OCI-LY1 (cell line): ENCODE results near the gene SLC15A4.

ENCODE experiments used
- H2AFZ ChIP-seq: fragments of 200-600 bp; sonication (generic), shearing (Covaris generic); 2 replicates; pipeline ENCODE4 v1.6.0; 2014; ENCODE audit warnings: antibody characterized with exemption, mild to moderate bottlenecking, low read length
- H3F3A ChIP-seq: fragments of 200-600 bp; sonication (generic), shearing (Covaris generic); 2 replicates; pipeline ENCODE4 v1.6.0; 2014; ENCODE audit warnings: mild to moderate bottlenecking, antibody characterized with exemption, low read length, moderate library complexity; ENCODE audit not compliant: insufficient read depth
- H3K27ac ChIP-seq: fragments of 200-600 bp; sonication (generic); 2 replicates; pipeline ENCODE4 v1.5.1; 2014; ENCODE audit warnings: low read length, mixed run types, mild to moderate bottlenecking, low read depth; ENCODE audit not compliant: poor library complexity, severe bottlenecking
- H3K27me3 ChIP-seq: fragments of 200-600 bp; sonication (generic); 2 replicates; pipeline ENCODE4 v1.6.0; 2014; ENCODE audit warnings: antibody characterized with exemption, mild to moderate bottlenecking, low read length, moderate library complexity; ENCODE audit not compliant: insufficient read depth
- H3K36me3 ChIP-seq: fragments of 200-600 bp; sonication (generic); 2 replicates; pipeline ENCODE4 v1.6.1; 2014; ENCODE audit warnings: mild to moderate bottlenecking, antibody characterized with exemption, low read length, moderate library complexity, mixed read lengths; ENCODE audit not compliant: insufficient read depth
- H3K4me1 ChIP-seq: fragments of 200-600 bp; sonication (generic); 2 replicates; pipeline ENCODE4 v1.5.1; 2014; ENCODE audit warnings: mild to moderate bottlenecking, low read length, moderate library complexity; ENCODE audit not compliant: insufficient read depth, severe bottlenecking
- H3K4me2 ChIP-seq: fragments of 200-600 bp; sonication (generic), shearing (Covaris generic); 2 replicates; pipeline ENCODE4 v1.6.1; 2014; ENCODE audit warnings: low read length
- H3K4me3 ChIP-seq: fragments of 200-600 bp; sonication (generic); 2 replicates; pipeline ENCODE4 v1.5.1; 2014; ENCODE audit warnings: low read length, low read depth, mild to moderate bottlenecking, mixed read lengths; ENCODE audit not compliant: poor library complexity, severe bottlenecking
- H3K79me2 ChIP-seq: fragments of 200-600 bp; shearing (Covaris generic); 2 replicates; pipeline ENCODE4 v1.6.1; 2016; ENCODE audit warnings: mixed run types, low read length, mixed read lengths; ENCODE audit not compliant: insufficient read depth
- H3K9ac ChIP-seq: fragments of 200-600 bp; sonication (generic), shearing (Covaris generic); 2 replicates; pipeline ENCODE4 v1.6.1; 2014; ENCODE audit warnings: mild to moderate bottlenecking, low read length, mixed read lengths
- H3K9me2 ChIP-seq: fragments of 200-600 bp; sonication (generic), shearing (Covaris generic); 2 replicates; pipeline ENCODE4 v1.6.1; 2014; ENCODE audit warnings: low read depth, mild to moderate bottlenecking, low read length, mixed read lengths
- H3K9me3 ChIP-seq: fragments of 200-600 bp; shearing (Covaris generic); 2 replicates; pipeline ENCODE4 v1.6.1; 2014; ENCODE audit warnings: low read length, mixed read lengths
- H4K20me1 ChIP-seq: fragments of 200-600 bp; sonication (generic), shearing (Covaris generic); 2 replicates; pipeline ENCODE4 v1.6.0; 2016; ENCODE audit warnings: mild to moderate bottlenecking, low read length; ENCODE audit not compliant: insufficient read depth
- EZH2 ChIP-seq: fragments of 200-600 bp; sonication (generic), shearing (Covaris generic); IDR thresholded peaks from 2 replicates; pipeline ENCODE4 v1.8.0; 2017; ENCODE audit warnings: borderline replicate concordance, mixed run types, mild to moderate bottlenecking, antibody characterized with exemption, low read length, moderate library complexity, mixed read lengths
- TF ChIP-seq, protein P1 (sequence below): fragments of 200-600 bp; sonication (generic), shearing (Covaris generic); IDR thresholded peaks from 2 replicates; pipeline ENCODE4 v1.5.1; 2017; ENCODE audit warnings: mild to moderate bottlenecking, antibody characterized with exemption, low read length, moderate library complexity, mixed read lengths

Gene SLC15A4

DNA sequence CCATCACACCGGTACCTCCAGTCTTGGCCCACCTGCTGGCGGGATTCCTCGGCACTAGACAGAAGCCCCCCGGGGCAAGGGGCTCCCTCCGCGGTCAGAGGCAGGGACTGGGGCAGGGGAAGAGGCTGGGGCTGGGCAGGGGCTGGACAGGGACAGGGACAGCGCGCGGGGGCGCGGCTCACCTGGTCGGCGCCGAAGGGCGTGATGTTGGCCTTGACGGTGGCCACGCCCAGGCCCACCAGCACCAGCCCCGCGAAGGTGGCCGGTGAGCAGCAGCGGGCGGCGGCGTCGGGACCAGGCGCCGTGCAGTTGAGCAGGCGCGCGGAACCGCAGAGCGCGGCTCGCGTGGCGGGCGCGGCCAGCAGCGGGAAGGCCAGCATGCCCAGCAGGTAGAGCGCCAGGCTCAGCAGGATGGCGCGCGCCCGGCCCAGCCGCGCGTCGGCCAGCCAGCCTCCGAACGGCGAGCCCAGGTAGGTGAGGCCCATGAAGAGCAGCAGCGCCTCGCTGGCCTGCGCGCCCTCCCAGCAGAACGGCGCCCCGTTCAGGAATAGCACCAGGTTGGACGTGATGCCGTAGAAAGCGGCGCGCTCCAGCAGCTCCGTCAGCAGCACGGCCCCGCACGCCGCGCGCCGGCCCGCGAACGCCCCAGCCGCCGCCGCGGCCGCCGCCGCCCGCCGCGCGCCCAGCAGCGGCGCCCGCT is 392 bp downstream of the SLC15A4 start:
- peak overlapping the region; percentile 64 for H3K4me2 ChIP-seq
- H3K79me2 ChIP-seq: peaks cover 22% of the 10 kb centered on the region

DNA sequence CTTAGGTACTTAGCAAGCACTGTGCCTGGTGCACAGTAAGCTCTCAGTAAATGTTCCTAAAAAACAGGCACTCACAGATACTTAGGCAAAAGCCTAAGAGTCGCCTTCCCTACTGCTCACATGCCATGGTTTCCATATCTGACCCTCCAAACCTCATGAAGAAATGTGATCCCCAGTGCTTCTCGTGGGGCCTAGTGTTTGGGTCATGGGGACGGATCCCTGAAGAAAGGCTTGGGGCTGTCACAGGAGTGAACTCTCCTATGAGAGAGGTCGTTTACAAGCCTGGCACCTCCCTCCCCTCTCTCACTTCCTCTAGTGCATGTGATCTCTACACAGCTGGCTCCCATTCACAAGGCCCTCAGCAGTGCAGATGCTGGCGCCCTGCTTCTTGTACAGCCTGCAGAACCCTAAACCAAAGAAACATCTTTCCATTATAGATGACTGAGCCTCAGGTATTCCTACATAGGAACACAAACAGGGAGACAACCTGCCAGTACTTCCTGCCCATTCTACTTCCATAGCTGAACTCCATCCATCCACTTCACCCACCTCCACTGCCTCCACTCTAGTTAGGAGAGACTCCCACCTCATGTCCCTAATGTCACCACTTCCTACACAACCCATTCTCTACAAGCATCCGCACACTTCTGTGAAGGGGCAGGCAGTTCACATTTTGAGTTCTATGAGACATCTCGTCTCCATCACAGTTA is 2.9 kb downstream of the SLC15A4 start:
- Histone ChIP-seq H3K9me3 (no peaks in the 10 kb centered on the region), H3K4me3 (peak overlapping the region; percentile 92), H2AFZ (no peak overlapping the region), H3F3A (no peaks in the 10 kb centered on the region), H3K9me2 (no peaks in the 10 kb centered on the region), H3K36me3 (peaks cover 7% of the 10 kb centered on the region; the same call in 1 of the 2 replicates), H3K4me1 (peaks cover 80% of the 10 kb centered on the region), H3K27me3 (no peaks in the 10 kb centered on the region), H3K79me2 (peaks cover 43% of the 10 kb centered on the region), H4K20me1 (no peaks in the 10 kb centered on the region), H3K9ac (peak overlapping the region; percentile 50; the same call in 1 of the 2 replicates), H3K27ac (peak overlapping the region; percentile 91), H3K4me2 (peak overlapping the region; percentile 64)
- no peak for TF ChIP-seq EZH2
- TF ChIP-seq, protein P1, sequence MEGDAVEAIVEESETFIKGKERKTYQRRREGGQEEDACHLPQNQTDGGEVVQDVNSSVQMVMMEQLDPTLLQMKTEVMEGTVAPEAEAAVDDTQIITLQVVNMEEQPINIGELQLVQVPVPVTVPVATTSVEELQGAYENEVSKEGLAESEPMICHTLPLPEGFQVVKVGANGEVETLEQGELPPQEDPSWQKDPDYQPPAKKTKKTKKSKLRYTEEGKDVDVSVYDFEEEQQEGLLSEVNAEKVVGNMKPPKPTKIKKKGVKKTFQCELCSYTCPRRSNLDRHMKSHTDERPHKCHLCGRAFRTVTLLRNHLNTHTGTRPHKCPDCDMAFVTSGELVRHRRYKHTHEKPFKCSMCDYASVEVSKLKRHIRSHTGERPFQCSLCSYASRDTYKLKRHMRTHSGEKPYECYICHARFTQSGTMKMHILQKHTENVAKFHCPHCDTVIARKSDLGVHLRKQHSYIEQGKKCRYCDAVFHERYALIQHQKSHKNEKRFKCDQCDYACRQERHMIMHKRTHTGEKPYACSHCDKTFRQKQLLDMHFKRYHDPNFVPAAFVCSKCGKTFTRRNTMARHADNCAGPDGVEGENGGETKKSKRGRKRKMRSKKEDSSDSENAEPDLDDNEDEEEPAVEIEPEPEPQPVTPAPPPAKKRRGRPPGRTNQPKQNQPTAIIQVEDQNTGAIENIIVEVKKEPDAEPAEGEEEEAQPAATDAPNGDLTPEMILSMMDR: no peak

More for the DNA sequence above, 392 bp downstream of the SLC15A4 start:
- Histone ChIP-seq H3K4me3 (peak overlapping the region; percentile 92), H3K36me3 (peaks cover 7% of the 10 kb centered on the region), H2AFZ (no peak overlapping the region), H3K27me3 (no peaks in the 10 kb centered on the region), H3K9me3 (no peaks in the 10 kb centered on the region), H3F3A (no peaks in the 10 kb centered on the region), H3K4me1 (peaks cover 55% of the 10 kb centered on the region), H4K20me1 (no peaks in the 10 kb centered on the region), H3K9me2 (no peaks in the 10 kb centered on the region), H3K27ac (peak overlapping the region; percentile 91), H3K9ac (peak overlapping the region; percentile 85)
- TF ChIP-seq, protein P1: no peak
- no peak for TF ChIP-seq EZH2

DNA sequence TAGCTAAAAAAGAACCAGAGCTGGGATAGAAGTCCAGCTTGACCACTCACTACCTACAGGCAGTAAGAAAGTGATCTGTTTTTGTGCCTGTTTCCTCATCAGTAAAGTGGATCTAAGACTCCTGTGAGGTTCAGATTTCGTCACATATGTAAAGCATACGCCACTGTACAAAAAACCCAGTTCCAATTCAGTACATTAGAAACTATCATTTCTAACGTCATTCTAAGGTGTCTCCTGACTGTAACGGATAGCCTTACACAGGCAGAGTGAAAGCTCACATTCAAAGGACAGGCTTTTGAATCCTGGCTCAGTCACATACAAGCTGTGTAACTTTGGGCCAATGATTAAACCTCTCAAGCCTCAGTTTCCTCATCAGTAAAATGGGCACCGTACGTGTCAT is 3.5 kb downstream of the SLC15A4 start:
- no peaks in the 10 kb centered on the region for H3K9me2 ChIP-seq
- H2AFZ ChIP-seq: no peak overlapping the region
- TF ChIP-seq, protein P1: no peak
- no peak for TF ChIP-seq EZH2
- H3K79me2 ChIP-seq: peaks cover 48% of the 10 kb centered on the region
- H3K4me3 ChIP-seq: peak overlapping the region; percentile 42
- peak overlapping the region; percentile 64 for H3K4me2 ChIP-seq
- peak overlapping the region; percentile 50; the same call in 1 of the 2 replicates for H3K9ac ChIP-seq
- H3K27me3 ChIP-seq: no peaks in the 10 kb centered on the region
- H3K27ac ChIP-seq: peak overlapping the region; percentile 91
- peaks cover 83% of the 10 kb centered on the region for H3K4me1 ChIP-seq
- no peaks in the 10 kb centered on the region for H3F3A ChIP-seq
- H3K36me3 ChIP-seq: peaks cover 7% of the 10 kb centered on the region; the same call in 1 of the 2 replicates
- no peaks in the 10 kb centered on the region for H4K20me1 ChIP-seq
- H3K9me3 ChIP-seq: no peaks in the 10 kb centered on the region
